Endothelial cell of umbilical vein (primary cell): ENCODE measurements around the gene PIM3. TPM values are rescaled to one million over a fixed set of nuclear protein-coding genes. Genes with fewer than 3 reads are reported as not detected.

Source experiments
- BruUV-seq: library from RNA; stranded (reverse); fragments of 400-500 nt; replicated peaks from 2 replicates; lab custom pipeline; 2021; lab: Mats Ljungman, UMichigan
- CTCF ChIA-PET: fragments of 300-600, 350-600 bp; sonication (Branson Sonifier 250); formaldehyde crosslinking; loops from one replicate; lab custom pipeline; 2021; ENCODE audit warnings: antibody characterized with exemption, inconsistent platforms; lab: Charles Lee
- POLR2A ChIA-PET: fragments of 300-600, 350-600 bp; sonication (Branson Sonifier 250); formaldehyde crosslinking; loops from one replicate; lab custom pipeline; 2021; ENCODE audit warnings: antibody characterized with exemption, inconsistent platforms; lab: Charles Lee
- DNase-seq: peaks from one replicate; pipeline ENCODE4 v3.0.0-alpha.2; 2011; ENCODE audit warnings: low read depth, low spot score
- FAIRE-seq: peaks from 2 replicates; lab custom pipeline; 2011; peaks lifted over from hg19 to GRCh38; lab: Jason Lieb, UNC
- H2AFZ ChIP-seq: 2 replicates; pipeline ENCODE4 v1.6.0; 2012; ENCODE audit warnings: low read depth, low read length, control low read depth, inconsistent platforms
- H3K27ac ChIP-seq: 2 replicates; pipeline ENCODE4 v1.5.1; 2011; ENCODE audit warnings: low read depth, mild to moderate bottlenecking, control low read depth, low read length, moderate library complexity; ENCODE audit not compliant: insufficient read depth
- H3K27me3 ChIP-seq, 2 experiments: 2 replicates each; pipeline versions ENCODE4 v1.6.0 to v1.6.1; 2011; ENCODE audit warnings: low read length in 2 of 2, mixed read lengths in 1 of 2; ENCODE audit not compliant: control insufficient read depth in 2 of 2, insufficient read depth in 2 of 2
- H3K36me3 ChIP-seq, 2 experiments: 2 replicates in 1 of 2; 3 replicates in 1 of 2; pipeline ENCODE4 v1.5.1; 2011; ENCODE audit warnings: low read length in 2 of 2, mild to moderate bottlenecking in 1 of 2, moderate library complexity in 1 of 2; ENCODE audit not compliant: control insufficient read depth in 2 of 2, insufficient read depth in 2 of 2; ENCODE audit errors: extremely low read depth in 1 of 2
- H3K4me1 ChIP-seq: 3 replicates; pipeline ENCODE4 v1.5.1; 2011; ENCODE audit warnings: mild to moderate bottlenecking, low read length; ENCODE audit not compliant: control insufficient read depth, insufficient read depth; ENCODE audit errors: extremely low read depth
- H3K4me2 ChIP-seq: 2 replicates; pipeline ENCODE4 v1.6.1; 2011; ENCODE audit warnings: low read length, control low read depth, mixed read lengths; ENCODE audit not compliant: insufficient read depth
- H3K4me3 ChIP-seq, 3 experiments: fragments of 200-600 bp in 1 of 3; sonication (generic), shearing (Covaris generic) in 1 of 3; replicated peaks in 1 of 3; 2 replicates each; pipeline ENCODE4 v1.5.1; 2011 to 2016; ENCODE audit warnings: control low read depth in 3 of 3, low read length in 3 of 3, mild to moderate bottlenecking in 2 of 3, inconsistent platforms in 1 of 3, low read depth in 1 of 3, moderate library complexity in 1 of 3; ENCODE audit not compliant: insufficient read depth in 1 of 3
- H3K79me2 ChIP-seq: 2 replicates; pipeline ENCODE4 v1.6.0; 2012; ENCODE audit warnings: low read length, inconsistent platforms; ENCODE audit not compliant: control insufficient read depth, insufficient read depth
- H3K9ac ChIP-seq: replicated peaks from 2 replicates; pipeline ENCODE3; 2011; ENCODE audit warnings: low read length, control low read depth; ENCODE audit not compliant: insufficient read depth; ENCODE audit errors: extremely low read depth
- H3K9me1 ChIP-seq: replicated peaks from 3 replicates; pipeline ENCODE4 v1.6.0; 2011; ENCODE audit warnings: mild to moderate bottlenecking, low read length; ENCODE audit not compliant: control insufficient read depth, insufficient read depth; ENCODE audit errors: extremely low read depth
- H3K9me3 ChIP-seq: replicated peaks from 2 replicates; pipeline ENCODE4 v1.5.1; 2012; ENCODE audit warnings: low read length, inconsistent platforms; ENCODE audit not compliant: control insufficient read depth, insufficient read depth
- H4K20me1 ChIP-seq: replicated peaks from 2 replicates; pipeline ENCODE3; 2011; ENCODE audit warnings: mild to moderate bottlenecking, low read length; ENCODE audit not compliant: control insufficient read depth, insufficient read depth; ENCODE audit errors: extremely low read depth
- POLR2AphosphoS5 ChIP-seq: IDR thresholded peaks from 2 replicates; pipeline ENCODE4 v1.6.1; 2012; ENCODE audit warnings: low read depth, mild to moderate bottlenecking, control low read depth, low read length, moderate library complexity; ENCODE audit not compliant: insufficient read depth
- dilution Hi-C: fragments of 300-500 bp; cut with MboI; formaldehyde crosslinking; loops from one replicate; pipeline ENCODE4 v1.15.0; 2019; ENCODE audit warnings: low sequenced_read_pairs; ENCODE audit not compliant: extremely low pct_ligation_motif_present
- intact Hi-C: fragments of 100-400 bp; cut with micrococcal nuclease; formaldehyde crosslinking; loops from one replicate; pipeline ENCODE4 v1.10.0; 2022
- polyA plus RNA-seq, 4 experiments: library from polyadenylated mRNA; depleted of rRNA in 3 of 4; stranded (reverse) in 3 of 4; unstranded in 1 of 4; fragments of >200 nt; gene quantifications; 2 replicates each; pipeline versions ENCODE4 v1.2.1 to v1.2.3, GENCODE V29; 2011 to 2012; ENCODE audit warnings: missing spikeins in 1 of 4
- total RNA-seq: library from RNA; stranded (reverse); gene quantifications from 2 replicates; pipeline ENCODE4 v1.2.3, GENCODE V29; 2021
- TF ChIP-seq, protein P1 (sequence below), 2 donors: IDR thresholded peaks; 1 replicate in 1 of 2; 2 replicates in 1 of 2; pipeline ENCODE4 v1.5.1; 2011; ENCODE audit warnings: low read length in 2 of 2, mild to moderate bottlenecking in 2 of 2, moderate library complexity in 2 of 2, control low read depth in 1 of 2, inconsistent platforms in 1 of 2, low read depth in 1 of 2; ENCODE audit not compliant: insufficient read depth in 1 of 2; ENCODE audit errors: extremely low read depth in 1 of 2

PIM3 gene
- total and polyA plus RNA-seq, 2 donors (not counting 3 experiments of a cell fraction or from before 2014, with no cell fraction given) = 131 to 185 TPM

DNA sequence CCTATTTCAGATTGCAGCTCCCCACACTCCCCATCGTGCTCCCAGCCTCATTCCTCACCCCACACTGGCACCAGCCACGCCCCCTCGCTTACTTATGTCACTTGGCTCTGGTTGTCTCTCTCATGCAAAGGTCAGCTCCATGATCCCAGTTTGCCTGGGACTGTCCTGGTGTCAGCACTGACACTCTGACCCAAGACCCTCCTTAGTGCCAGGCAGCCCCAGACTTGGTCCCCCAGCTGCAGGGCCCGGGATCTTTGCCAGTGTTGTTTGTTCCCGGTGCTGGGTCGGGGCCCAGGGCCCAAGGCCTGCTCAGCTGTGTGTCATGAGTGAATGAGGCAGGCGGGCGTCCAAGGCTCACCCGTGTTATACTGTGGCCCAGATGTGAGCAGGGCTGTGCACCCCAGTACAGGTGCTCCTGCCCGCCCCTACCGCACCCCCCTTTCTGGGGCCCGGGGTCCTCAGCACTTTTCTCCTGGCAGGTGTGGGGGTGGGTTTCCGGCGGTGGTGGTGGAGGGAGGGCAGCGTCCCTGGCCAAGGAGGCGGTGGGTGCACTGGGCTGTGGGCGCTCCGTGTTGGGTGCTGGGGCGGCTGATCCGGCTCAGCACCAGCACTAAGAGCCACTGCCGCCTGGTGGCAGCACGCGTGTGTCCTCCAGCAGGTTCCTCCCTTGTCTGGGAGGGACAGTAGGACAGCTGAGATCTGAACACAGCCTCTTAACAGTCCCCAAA lies 32.5 kb downstream of the PIM3 start:
- Histone ChIP-seq H3K36me3 (no peaks in the 10 kb centered on the region), H3K4me2 (no peak overlapping the region), H3K9ac (no peak overlapping the region), H3K27ac (no peak overlapping the region), H3K9me1 (no peaks in the 10 kb centered on the region), H3K27me3 (peaks cover 0 to 1% of the 10 kb centered on the region in 2 experiments), H3K79me2 (no peaks in the 10 kb centered on the region), H3K4me1 (no peaks in the 10 kb centered on the region), H4K20me1 (no peaks in the 10 kb centered on the region), H3K9me3 (no peaks in the 10 kb centered on the region), H3K4me3 (no peak overlapping the region), H2AFZ (no peak overlapping the region)
- CTCF ChIA-PET = interaction anchor here (0.6 to 4.7 kb wide), 13 partner anchors 10 to 155 kb away, joined by 3 to 50 read pairs (median 4); no protein-coding TSS in a partner anchor
- FAIRE-seq (peak; percentile 77), DNase-seq (peak; percentile 43)
- TF ChIP-seq, protein P1, sequence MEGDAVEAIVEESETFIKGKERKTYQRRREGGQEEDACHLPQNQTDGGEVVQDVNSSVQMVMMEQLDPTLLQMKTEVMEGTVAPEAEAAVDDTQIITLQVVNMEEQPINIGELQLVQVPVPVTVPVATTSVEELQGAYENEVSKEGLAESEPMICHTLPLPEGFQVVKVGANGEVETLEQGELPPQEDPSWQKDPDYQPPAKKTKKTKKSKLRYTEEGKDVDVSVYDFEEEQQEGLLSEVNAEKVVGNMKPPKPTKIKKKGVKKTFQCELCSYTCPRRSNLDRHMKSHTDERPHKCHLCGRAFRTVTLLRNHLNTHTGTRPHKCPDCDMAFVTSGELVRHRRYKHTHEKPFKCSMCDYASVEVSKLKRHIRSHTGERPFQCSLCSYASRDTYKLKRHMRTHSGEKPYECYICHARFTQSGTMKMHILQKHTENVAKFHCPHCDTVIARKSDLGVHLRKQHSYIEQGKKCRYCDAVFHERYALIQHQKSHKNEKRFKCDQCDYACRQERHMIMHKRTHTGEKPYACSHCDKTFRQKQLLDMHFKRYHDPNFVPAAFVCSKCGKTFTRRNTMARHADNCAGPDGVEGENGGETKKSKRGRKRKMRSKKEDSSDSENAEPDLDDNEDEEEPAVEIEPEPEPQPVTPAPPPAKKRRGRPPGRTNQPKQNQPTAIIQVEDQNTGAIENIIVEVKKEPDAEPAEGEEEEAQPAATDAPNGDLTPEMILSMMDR (IDR thresholded peaks at IDR 0.05; ENCODE audit: extremely low read depth in 1 of 2, insufficient read depth in 1 of 2, low read depth in 1 of 2, low read length in 2 of 2) = peak; percentile 72 to 84
- no peak for TF ChIP-seq POLR2AphosphoS5
- intact Hi-C loops = loop anchor here (1.0 to 5.0 kb wide), 2 partner anchors 39 to 62 kb away; no protein-coding TSS in a partner anchor
- POLR2A ChIA-PET = no interaction called here
- dilution Hi-C loops = no loop called here
- BruUV-seq = no TSS peak
